A673 (cell line): ENCODE data around the gene PSENEN. TPM values are rescaled to one million over a fixed set of nuclear protein-coding genes. Genes with fewer than 3 reads are reported as not detected.
"Not testable (repeated sequence)": the region's sequence is repeated elsewhere in the genome, so short reads cannot be mapped to it uniquely, and the experiment has no call there.

Experiments used
- BruUV-seq: library from RNA; stranded (reverse); fragments of 400-500 nt; replicated peaks from 2 replicates; lab custom pipeline; 2021; lab: Mats Ljungman, UMichigan
- CTCF ChIA-PET: fragments of 300-600 bp; sonication (Branson Sonifier 250); formaldehyde crosslinking; loops from one replicate; lab custom pipeline; 2022; ENCODE audit warnings: antibody characterized with exemption; lab: Charles Lee
- POLR2A ChIA-PET: fragments of 300-600 bp; sonication (Branson Sonifier 250); formaldehyde crosslinking; loops from one replicate; lab custom pipeline; 2022; ENCODE audit warnings: antibody characterized with exemption; ENCODE audit not compliant: low non-redundant PET; lab: Charles Lee
- DNase-seq: peaks from one replicate; pipeline ENCODE4 v3.0.0-alpha.2; 2015; ENCODE audit warnings: low spot score
- H3K27ac ChIP-seq: fragments of 200-600 bp; sonication (generic); 2 replicates; pipeline ENCODE4 v1.5.1; 2016; ENCODE audit warnings: mixed run types, low read depth, mild to moderate bottlenecking, mixed read lengths, antibody characterized with exemption, low read length; ENCODE audit not compliant: poor library complexity, severe bottlenecking
- H3K27me3 ChIP-seq: fragments of 200-600 bp; sonication (generic); replicated peaks from 2 replicates; pipeline ENCODE4 v1.6.1; 2017; ENCODE audit warnings: mixed run types, low read depth, mild to moderate bottlenecking, mixed read lengths, antibody characterized with exemption, low read length; ENCODE audit not compliant: insufficient read depth, poor library complexity
- H3K36me3 ChIP-seq: fragments of 200-600 bp; sonication (generic); 2 replicates; pipeline ENCODE4 v1.6.1; 2016; ENCODE audit warnings: mixed run types, mild to moderate bottlenecking, mixed read lengths, antibody characterized with exemption, low read length; ENCODE audit not compliant: insufficient read depth, poor library complexity, severe bottlenecking
- H3K4me1 ChIP-seq: fragments of 200-600 bp; sonication (generic); 2 replicates; pipeline ENCODE4 v1.6.1; 2017; ENCODE audit warnings: mixed run types, mild to moderate bottlenecking, mixed read lengths, antibody characterized with exemption, low read length; ENCODE audit not compliant: insufficient read depth, poor library complexity, severe bottlenecking
- H3K4me3 ChIP-seq: fragments of 200-600 bp; sonication (generic); 2 replicates; pipeline ENCODE4 v1.5.1; 2016; ENCODE audit warnings: low read depth, mixed run types, mild to moderate bottlenecking, mixed read lengths, low read length; ENCODE audit not compliant: poor library complexity, severe bottlenecking
- H3K9me3 ChIP-seq: fragments of 200-600 bp; sonication (generic); 2 replicates; pipeline ENCODE4 v1.6.1; 2016; ENCODE audit warnings: mixed run types, low read depth, mild to moderate bottlenecking, mixed read lengths, antibody characterized with exemption, low read length; ENCODE audit not compliant: poor library complexity, severe bottlenecking
- CTCF ChIP-seq: fragments of 300-800, 200-600 bp; sonication (generic); conservative IDR thresholded peaks from 2 replicates; pipeline ENCODE4 v1.5.1; 2017; ENCODE audit warnings: low read depth, mild to moderate bottlenecking, antibody characterized with exemption, low read length, moderate library complexity, mixed read lengths
- EZH2 ChIP-seq: fragments of 200-600 bp; sonication (generic); IDR thresholded peaks from 2 replicates; pipeline ENCODE4 v1.6.1; 2017; ENCODE audit warnings: borderline replicate concordance, low read depth, mild to moderate bottlenecking, mixed read lengths, antibody characterized with exemption, low read length; ENCODE audit not compliant: poor library complexity, severe bottlenecking
- intact Hi-C: fragments of 100-400 bp; cut with micrococcal nuclease; formaldehyde crosslinking; loops from one replicate; pipeline ENCODE4 v1.10.0; 2022; ENCODE audit not compliant: unreplicated experiment
- total RNA-seq: library from RNA; stranded (reverse); gene quantifications from 2 replicates; pipeline ENCODE4 v1.2.3, GENCODE V29; 2021

PSENEN gene
- total RNA-seq, 1 experiment from 2014 or later = 58.8 TPM

GRCh38 chr19:35768082-35768421 is 22.6 kb downstream of the PSENEN start:
- Histone ChIP-seq H3K4me3 (no peak overlapping the region), H3K4me1 (no peaks in the 10 kb centered on the region), H3K9me3 (no peaks in the 10 kb centered on the region), H3K36me3 (peaks cover 14% of the 10 kb centered on the region), H3K27ac (no peak overlapping the region), H3K27me3 (no peaks in the 10 kb centered on the region)
- POLR2A ChIA-PET = no interaction called here
- CTCF ChIA-PET = no interaction called here
- TF ChIP-seq CTCF (no peak), EZH2 (no peak)
- no TSS peak for BruUV-seq
- intact Hi-C loops = no loop called here
- DNase-seq = no peak

- CTCF ChIA-PET, H3K4me3 ChIP-seq, DNase-seq, H3K36me3 ChIP-seq, H3K27ac ChIP-seq, intact Hi-C loops, BruUV-seq, H3K9me3 ChIP-seq, POLR2A ChIA-PET, H3K27me3 ChIP-seq: not testable (repeated sequence)
- H3K4me1 ChIP-seq = peaks cover 13% of the 10 kb centered on the region
Observed at GRCh38 chr19:35772362-35772761, 26.9 kb downstream of the PSENEN start.

GRCh38 chr19:35773020-35773806 is 27.8 kb downstream of the PSENEN start:
- ChIA-PET CTCF (interaction anchor here (0.7 kb wide), 1 partner anchor 13 kb away, joined by 3 read pairs; no protein-coding TSS in a partner anchor), POLR2A (interaction anchor here (0.6 kb wide), 2 partner anchors 47 to 223 kb away, joined by 4 to 5 read pairs; no protein-coding TSS in a partner anchor)
- no TSS peak for BruUV-seq
- Histone ChIP-seq H3K4me1 (peaks cover 13% of the 10 kb centered on the region), H3K36me3 (peaks cover 6% of the 10 kb centered on the region), H3K9me3 (no peaks in the 10 kb centered on the region), H3K27ac (no peak overlapping the region), H3K4me3 (no peak overlapping the region), H3K27me3 (no peaks in the 10 kb centered on the region)
- intact Hi-C loops = no loop called here
- no peak for TF ChIP-seq CTCF
- no peak for TF ChIP-seq EZH2
- DNase-seq = no peak
